Esophagus squamous epithelium (tissue), 4 donors: ENCODE measurements around the gene TUBA3E.

Experiments used
- CTCF ChIP-seq, 6 experiments: fragments of 450-650 bp in 4 of 6; fragments of 200-600 bp in 2 of 6; sonication (generic) in 2 of 6; IDR thresholded peaks; one replicate each; pipeline ENCODE4 v1.5.1; 2016 to 2019; ENCODE audit warnings: antibody characterized with exemption in 6 of 6, mild to moderate bottlenecking in 4 of 6, moderate library complexity in 4 of 6
- POLR2A ChIP-seq, 4 donors: fragments of 450-650 bp; IDR thresholded peaks; one replicate each; pipeline ENCODE4 v1.6.1; 2017; ENCODE audit warnings: antibody characterized with exemption in 4 of 4, mild to moderate bottlenecking in 4 of 4, moderate library complexity in 3 of 4

- no peak for TF ChIP-seq CTCF (IDR thresholded peaks at IDR 0.05)
- no peak for TF ChIP-seq POLR2A (IDR thresholded peaks at IDR 0.05)
Observed at GRCh38 chr2:130185896-130186295, 12.3 kb downstream of the TUBA3E start.
